GM19023 (cell line): ENCODE data around the gene LMF1.

ENCODE experiments used
- ATAC-seq: cut with Tn5 transposase; IDR thresholded peaks from one replicate; pipeline ENCODE4 v1.9.1; 2021; ENCODE audit warnings: mild to moderate bottlenecking, moderate library complexity; ENCODE audit not compliant: unreplicated experiment

LMF1 gene

GRCh38 chr16:916035-916799, 54.6 kb downstream of the LMF1 start:
- ATAC-seq: no peak

GRCh38 chr16:915546-915945, 55.2 kb downstream of the LMF1 start:
- ATAC-seq: no peak

GRCh38 chr16:914440-914839, 56.3 kb downstream of the LMF1 start:
- no peak for ATAC-seq

GRCh38 chr16:913817-914439, 56.9 kb downstream of the LMF1 start:
- no peak for ATAC-seq

- ATAC-seq: no peak
Observed at GRCh38 chr16:912684-913613, 57.8 kb downstream of the LMF1 start.

- ATAC-seq: no peak
Observed at GRCh38 chr16:912322-912683, 58.5 kb downstream of the LMF1 start.

GRCh38 chr16:911604-912321, 59.0 kb downstream of the LMF1 start:
- no peak for ATAC-seq

- no peak for ATAC-seq
Observed at GRCh38 chr16:911101-911500, 59.7 kb downstream of the LMF1 start.

- no peak for ATAC-seq
Observed at GRCh38 chr16:910181-910580, 60.6 kb downstream of the LMF1 start.

- no peak for ATAC-seq
Observed at GRCh38 chr16:909281-910000, 61.3 kb downstream of the LMF1 start.

- ATAC-seq: no peak
Observed at GRCh38 chr16:908526-909155, 62.1 kb downstream of the LMF1 start.

GRCh38 chr16:907842-908241, 62.9 kb downstream of the LMF1 start:
- ATAC-seq: no peak

- ATAC-seq: no peak
Observed at GRCh38 chr16:907361-907760, 63.4 kb downstream of the LMF1 start.

GRCh38 chr16:906296-906695, 64.5 kb downstream of the LMF1 start:
- no peak for ATAC-seq

- ATAC-seq: no peak
Observed at GRCh38 chr16:901715-902601, 68.8 kb downstream of the LMF1 start.

GRCh38 chr16:901149-901548, 69.6 kb downstream of the LMF1 start:
- ATAC-seq: no peak

- ATAC-seq: no peak
Observed at GRCh38 chr16:900211-900610, 70.6 kb downstream of the LMF1 start.

- ATAC-seq: no peak
Observed at GRCh38 chr16:899683-900060, 71.1 kb downstream of the LMF1 start.
